Left lobe of liver (tissue), 2 donors: ENCODE results near the gene TMOD3. TPM values are rescaled to one million over a fixed set of nuclear protein-coding genes. Genes with fewer than 3 reads are reported as not detected.
A peak's percentile ranks its signal among the peaks of the same experiment; 100 is the strongest.

ENCODE experiments used
- ATAC-seq: fragments of 200-7000 bp; cut with Tn5 transposase; one replicate; pipeline ENCODE4 v1.9.1; 2020; ENCODE audit warnings: mild to moderate bottlenecking, moderate library complexity
- DNase-seq: peaks from one replicate; pipeline ENCODE4 v3.0.0-alpha.2; 2020; ENCODE audit warnings: low spot score
- total RNA-seq: library from RNA; stranded (reverse); gene quantifications from one replicate; pipeline ENCODE4 v1.2.1, GENCODE V29; 2021
- donor health status: DM: no; HTN: no; CAD: no; lungs with moderate emphysema.
- donor health status: DM: no; HTN: yes; CAD: no.

Gene TMOD3
- total RNA-seq, 1 donor from 2014 or later = 21.2 TPM

DNA sequence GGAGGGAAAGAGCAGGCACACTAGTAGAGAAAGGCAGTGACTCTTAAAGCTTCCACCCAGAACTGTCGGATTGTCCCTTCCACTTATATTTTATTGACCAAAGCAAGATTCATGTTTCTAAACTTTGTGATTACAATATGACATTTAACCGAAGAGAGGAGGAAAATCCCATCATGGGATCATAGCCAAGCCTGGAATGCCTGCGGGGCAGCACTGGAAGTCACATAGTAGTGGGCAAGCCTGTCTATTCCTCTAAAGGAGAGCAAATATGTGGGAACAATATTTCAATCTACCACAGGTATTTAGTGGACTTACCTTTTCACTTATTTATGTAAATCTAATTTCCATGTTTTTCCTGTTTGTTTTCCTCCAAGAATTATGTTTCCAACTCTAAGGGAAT lies 3.8 kb upstream of the TMOD3 start:
- DNase-seq = no peak
- ATAC-seq = no peak

- ATAC-seq = no peak
- DNase-seq = no peak
Observed at GRCh38 chr15:51828621-51829375, 655 bp upstream of the TMOD3 start.

- ATAC-seq (peak; percentile 16), DNase-seq (no peak)
Observed at GRCh38 chr15:51830276-51830806, 888 bp downstream of the TMOD3 start.

GRCh38 chr15:51833772-51834171 lies 4.3 kb downstream of the TMOD3 start:
- no peak for ATAC-seq

DNA sequence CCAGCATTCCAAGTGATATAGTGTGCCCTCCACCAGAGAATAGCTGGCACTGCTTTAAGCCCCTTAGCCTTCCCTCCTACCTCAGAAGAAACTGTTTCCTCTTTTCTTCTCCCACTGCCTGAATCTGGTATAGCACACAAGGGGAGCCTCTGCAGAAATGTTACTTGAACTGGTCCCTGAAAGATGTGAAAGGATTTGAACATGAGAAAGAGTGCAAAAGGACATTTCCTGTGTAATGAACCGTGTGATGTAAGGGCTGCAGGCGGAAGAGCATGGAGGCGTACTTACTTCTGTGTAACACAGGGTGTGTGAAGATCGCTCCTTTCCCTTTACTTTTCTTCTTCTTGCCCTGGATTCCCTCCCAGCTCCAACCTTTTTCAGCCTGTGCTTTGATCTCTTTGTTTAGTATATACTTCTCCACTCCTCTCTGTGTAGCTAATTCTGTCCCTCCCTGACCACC lies 8.4 kb downstream of the TMOD3 start:
- peak; percentile 41 for ATAC-seq

More at GRCh38 chr15:51833772-51834171, 4.3 kb downstream of the TMOD3 start:
- DNase-seq = no peak

DNA sequence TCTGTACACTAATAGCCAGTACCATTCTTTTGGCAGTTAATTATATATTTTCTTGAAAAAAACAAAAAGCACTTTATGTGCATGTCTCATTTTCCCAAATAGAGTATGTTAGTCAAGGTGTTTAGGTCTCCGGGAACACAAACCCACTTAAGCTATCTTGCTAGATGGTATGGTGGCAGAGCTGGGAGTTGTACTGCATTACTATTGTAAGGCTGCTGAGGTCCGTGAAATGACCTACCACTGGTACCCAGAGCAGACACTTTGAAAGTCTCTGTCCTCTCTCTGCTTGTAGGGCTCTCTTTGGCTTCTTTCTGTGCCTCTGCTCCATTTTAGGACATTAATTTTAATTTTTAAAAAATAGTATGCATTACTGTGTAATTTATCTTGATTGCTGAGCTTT lies 8.8 kb downstream of the TMOD3 start:
- ATAC-seq (no peak), DNase-seq (no peak)

More for the DNA sequence above, 8.4 kb downstream of the TMOD3 start:
- DNase-seq = no peak

GRCh38 chr15:51840692-51841091 lies 11.2 kb downstream of the TMOD3 start:
- ATAC-seq (no peak), DNase-seq (no peak)

GRCh38 chr15:51841406-51842040 lies 12.1 kb downstream of the TMOD3 start:
- DNase-seq = no peak
- ATAC-seq = no peak

GRCh38 chr15:51842265-51842664 lies 12.8 kb downstream of the TMOD3 start:
- ATAC-seq (no peak), DNase-seq (no peak)

DNA sequence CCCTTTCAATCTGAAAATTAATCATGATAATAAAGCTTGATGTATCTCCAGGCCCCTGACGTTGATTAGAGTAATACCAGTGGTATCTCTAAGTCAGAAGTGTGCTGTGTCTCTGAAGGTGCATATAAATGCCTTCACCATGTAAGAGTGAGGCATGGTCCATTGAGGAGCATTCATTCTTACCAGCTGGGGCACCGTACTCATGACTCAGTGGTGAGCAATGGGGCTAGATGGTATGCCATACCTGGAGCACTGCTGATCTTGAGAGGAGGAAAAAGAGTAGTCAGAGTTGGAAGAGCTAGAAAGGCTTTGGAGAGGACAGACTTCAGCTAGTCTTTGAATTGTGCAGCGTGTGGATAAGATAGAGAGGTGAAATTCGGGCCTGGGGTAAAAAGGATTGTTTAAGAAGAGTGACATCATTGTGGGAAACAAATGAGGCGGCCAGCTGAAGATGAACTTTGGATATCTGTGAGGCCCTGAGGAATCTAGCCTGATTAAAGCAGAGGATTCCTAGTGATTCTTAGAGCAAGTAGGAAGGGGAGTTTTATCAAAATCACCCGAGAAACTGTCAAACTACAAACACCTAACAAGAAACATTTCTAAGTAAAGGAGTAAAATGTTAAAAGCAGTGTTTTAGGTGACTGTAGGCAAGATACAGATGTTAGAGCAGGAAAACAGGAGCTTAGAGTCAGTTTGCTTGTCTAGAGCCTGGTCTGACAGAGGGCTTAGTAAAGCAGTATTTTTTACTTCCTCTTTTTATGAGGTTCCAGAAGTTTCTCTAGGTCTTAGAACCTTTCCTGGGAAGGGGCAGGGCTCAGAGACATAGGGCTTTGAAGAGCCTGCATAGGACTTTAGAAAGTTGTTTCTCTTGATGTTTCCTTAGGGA lies 13.6 kb downstream of the TMOD3 start:
- DNase-seq = no peak
- peak; percentile 76 for ATAC-seq

- ATAC-seq (no peak), DNase-seq (no peak)
Observed at GRCh38 chr15:51844747-51845426, 15.4 kb downstream of the TMOD3 start.

DNA sequence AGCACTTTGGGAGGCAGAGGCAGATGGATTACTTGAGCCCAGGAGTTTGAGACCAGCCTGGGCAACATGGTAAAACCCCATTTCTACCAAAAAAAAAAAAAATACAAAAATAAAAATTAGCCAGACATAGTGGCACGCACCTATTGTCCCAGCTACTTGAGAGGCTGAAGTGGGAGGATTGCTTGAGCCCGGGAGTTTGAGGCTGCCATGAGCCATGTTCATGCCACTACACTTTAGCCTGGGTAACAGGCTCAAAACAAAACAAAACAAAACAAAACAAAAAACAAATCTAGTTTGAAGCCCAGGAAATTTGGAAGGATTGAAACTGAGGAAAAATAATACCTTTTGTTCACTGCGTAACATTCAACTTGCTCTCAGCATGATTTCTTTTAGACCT lies 16.6 kb downstream of the TMOD3 start:
- DNase-seq = no peak
- ATAC-seq = no peak

DNA sequence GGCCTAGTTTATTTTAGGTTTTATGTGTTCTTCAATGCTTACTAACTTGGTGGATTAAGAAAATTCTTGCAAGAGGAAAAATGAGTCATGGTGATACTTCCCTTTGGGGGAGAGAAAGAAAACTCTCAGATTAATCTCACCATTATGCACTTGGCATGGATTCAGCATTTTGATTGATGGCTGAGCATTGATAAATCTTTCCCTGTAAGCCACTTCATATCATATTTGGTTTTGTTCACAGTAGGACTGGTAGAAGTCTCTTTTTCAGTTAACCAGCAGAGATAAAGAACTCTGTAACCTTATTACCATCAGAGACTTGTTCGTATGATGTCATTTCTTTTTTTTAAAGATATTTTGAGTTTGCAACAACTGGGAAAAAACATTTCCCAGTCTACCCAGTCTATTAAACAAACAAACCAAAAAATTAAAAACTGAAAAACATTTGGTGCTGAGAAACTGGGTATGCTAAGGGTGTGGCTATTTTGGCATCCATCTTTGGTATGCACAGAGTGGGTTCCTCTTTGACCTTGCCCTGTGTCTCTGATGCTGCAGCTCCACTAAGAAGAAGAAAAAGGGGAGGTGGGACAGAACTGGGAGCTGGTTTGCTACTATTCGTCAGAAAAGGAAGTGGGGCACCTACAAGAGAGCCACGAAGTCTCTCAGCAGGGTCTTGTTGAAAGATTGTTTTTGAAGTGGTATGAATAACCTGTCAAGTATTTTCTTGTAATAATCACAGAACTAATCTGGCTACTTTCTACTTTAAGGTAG lies 17.2 kb downstream of the TMOD3 start:
- no peak for DNase-seq
- no peak for ATAC-seq

DNA sequence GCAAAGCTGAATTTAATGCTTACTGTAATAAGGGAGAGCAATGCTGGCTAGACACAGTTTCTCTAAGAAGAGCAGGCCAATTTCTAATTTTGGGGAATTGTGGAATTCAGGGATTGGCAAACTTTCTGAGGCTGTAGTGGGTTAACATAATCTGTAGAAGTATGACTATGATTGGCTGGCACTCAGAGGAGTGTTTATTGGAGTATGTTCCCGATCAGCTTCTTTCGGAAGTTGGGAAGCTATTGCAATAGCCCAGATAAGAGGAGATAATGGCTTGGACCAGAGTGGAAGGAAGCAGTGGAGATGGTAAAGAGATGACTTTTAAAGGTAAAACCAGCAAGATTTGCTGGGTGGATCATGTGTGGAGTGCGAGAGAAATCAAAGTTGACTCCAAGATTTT lies 19.4 kb downstream of the TMOD3 start:
- DNase-seq (no peak), ATAC-seq (peak; percentile 60)

DNA sequence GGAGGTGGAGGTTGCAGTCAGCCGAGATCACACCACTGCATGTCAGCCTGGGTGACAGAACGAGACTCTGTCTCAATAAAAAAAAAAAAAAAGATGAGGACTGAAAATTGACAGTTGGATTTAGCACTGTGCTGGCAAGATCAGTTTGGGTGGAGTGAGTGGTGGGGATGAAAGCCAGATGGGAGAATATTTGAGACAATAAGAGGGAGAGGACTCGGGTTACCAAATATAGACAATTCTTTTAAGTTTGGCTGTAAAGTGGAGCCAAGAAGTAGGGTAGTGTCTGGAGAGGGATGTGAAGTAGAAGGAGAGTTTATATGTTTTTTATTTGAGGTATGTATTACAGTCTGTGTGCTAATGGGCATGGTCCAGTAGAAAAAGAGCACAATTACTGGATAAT lies 20.4 kb downstream of the TMOD3 start:
- no peak for DNase-seq
- ATAC-seq = no peak

DNA sequence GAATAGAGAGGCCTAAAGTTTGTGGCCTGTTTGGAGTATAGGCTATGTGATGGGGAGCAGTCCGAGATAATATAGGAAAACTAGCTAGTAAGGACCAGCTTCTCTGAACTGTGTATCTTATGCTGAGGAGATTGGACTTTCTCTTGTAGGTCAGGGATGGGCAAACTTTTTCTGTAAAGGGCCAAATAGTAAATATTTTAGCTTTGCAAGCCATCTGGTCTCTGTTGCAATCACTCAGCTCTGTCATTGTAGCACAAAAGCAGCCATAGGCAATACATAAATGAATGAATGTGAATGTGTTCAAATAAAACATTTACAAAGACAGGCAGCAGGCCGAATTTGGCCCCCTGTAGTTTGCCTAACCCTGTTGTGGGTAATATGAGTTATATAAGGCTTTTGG lies 24.5 kb downstream of the TMOD3 start:
- DNase-seq = no peak
- ATAC-seq = peak; percentile 91

- DNase-seq = no peak
- no peak for ATAC-seq
Observed at GRCh38 chr15:51855612-51856011, 26.2 kb downstream of the TMOD3 start.

DNA sequence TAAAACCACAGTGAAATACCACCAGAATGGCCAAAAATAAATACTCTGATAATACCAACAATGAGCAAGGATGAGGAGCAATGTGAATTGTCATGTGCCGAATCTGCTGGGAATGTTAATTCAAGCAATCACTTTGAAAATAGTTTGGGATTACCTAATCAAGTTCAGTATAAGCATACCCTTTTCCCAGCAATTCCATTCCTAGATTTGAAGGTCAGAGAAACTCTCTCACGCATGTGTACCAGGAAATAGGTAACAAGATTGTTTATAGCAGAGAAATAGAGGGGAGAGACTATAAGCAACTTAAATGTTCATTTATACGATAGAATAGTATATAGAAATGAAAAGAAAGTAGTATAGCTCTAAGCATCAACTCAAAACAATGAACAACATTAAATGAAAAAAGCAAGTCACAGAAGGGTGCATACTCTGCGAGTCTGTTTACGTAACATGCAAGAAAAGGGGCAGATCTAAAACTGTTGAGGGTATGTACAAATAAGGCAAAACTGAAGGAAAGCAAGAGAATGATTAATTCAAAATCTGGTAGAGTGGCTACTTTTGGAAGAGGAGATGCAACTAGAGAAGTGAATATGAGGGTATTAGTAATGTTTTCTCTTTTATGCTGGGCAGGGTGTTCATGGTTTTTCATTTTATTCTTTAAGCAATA lies 27.4 kb downstream of the TMOD3 start:
- DNase-seq = no peak
- no peak for ATAC-seq
